HEK293 (cell line): ENCODE data around the gene ANP32B.
A peak's percentile ranks its signal among the peaks of the same experiment; 100 is the strongest.

Experiments used
- EGR2 ChIP-seq: fragments of 450-650 bp; formaldehyde crosslinking; IDR thresholded peaks from 2 replicates; pipeline ENCODE4 v1.5.1; 2016; ENCODE audit warnings: low read depth, missing biosample characterization, missing genetic modification characterization
- GLI2 ChIP-seq: fragments of 450-650 bp; formaldehyde crosslinking; IDR thresholded peaks from 2 replicates; pipeline ENCODE4; 2017; ENCODE audit warnings: missing biosample characterization, missing genetic modification characterization, low read depth, borderline replicate concordance
- GLI4 ChIP-seq: fragments of 450-650 bp; formaldehyde crosslinking; IDR thresholded peaks from 2 replicates; pipeline ENCODE4 v1.5.1; 2016; ENCODE audit warnings: missing biosample characterization, missing genetic modification characterization
- HOXC10 ChIP-seq: sonication (generic); formaldehyde crosslinking; IDR thresholded peaks from 2 replicates; pipeline ENCODE4 v1.8.1; 2023; ENCODE audit warnings: mild to moderate bottlenecking, missing genetic modification reagents
- KLF16 ChIP-seq: fragments of 450-650 bp; formaldehyde crosslinking; IDR thresholded peaks from 2 replicates; pipeline ENCODE4 v1.5.1; 2017; ENCODE audit warnings: missing biosample characterization, missing genetic modification characterization
- PRDM1 ChIP-seq: fragments of 450-650 bp; formaldehyde crosslinking; IDR thresholded peaks from 2 replicates; pipeline ENCODE4; 2016; ENCODE audit warnings: missing biosample characterization, missing genetic modification characterization
- SETDB1 ChIP-seq: IDR thresholded peaks from one replicate; pipeline ENCODE4 v1.6.1; 2017; ENCODE audit warnings: mild to moderate bottlenecking, low read length, moderate library complexity, mixed read lengths; ENCODE audit not compliant: insufficient read length
- SP3 ChIP-seq: fragments of 450-650 bp; formaldehyde crosslinking; IDR thresholded peaks from 2 replicates; pipeline ENCODE4 v1.5.1; 2016; ENCODE audit warnings: missing biosample characterization, missing genetic modification characterization
- ZBTB10 ChIP-seq: fragments of 450-650 bp; formaldehyde crosslinking; IDR thresholded peaks from 2 replicates; pipeline ENCODE4 v1.5.1; 2016; ENCODE audit warnings: missing biosample characterization, missing genetic modification characterization
- ZBTB20 ChIP-seq: fragments of 450-650 bp; formaldehyde crosslinking; IDR thresholded peaks from 2 replicates; pipeline ENCODE4 v1.5.1; 2016; ENCODE audit warnings: missing biosample characterization, missing genetic modification characterization
- ZBTB21 ChIP-seq: fragments of 450-650 bp; formaldehyde crosslinking; IDR thresholded peaks from 2 replicates; pipeline ENCODE4 v1.5.1; 2017; ENCODE audit warnings: missing biosample characterization, missing genetic modification characterization
- ZBTB26 ChIP-seq: fragments of 450-650 bp; formaldehyde crosslinking; optimal IDR thresholded peaks from 2 replicates; pipeline ENCODE3; 2016; ENCODE audit warnings: missing biosample characterization, mild to moderate bottlenecking, missing genetic modification characterization
- ZBTB6 ChIP-seq: fragments of 450-650 bp; formaldehyde crosslinking; IDR thresholded peaks from 2 replicates; pipeline ENCODE4 v1.5.1; 2017; ENCODE audit warnings: missing biosample characterization, missing genetic modification characterization
- ZFP37 ChIP-seq: fragments of 450-650 bp; formaldehyde crosslinking; IDR thresholded peaks from 2 replicates; pipeline ENCODE4 v1.5.1; 2016; ENCODE audit warnings: missing biosample characterization, missing genetic modification characterization
- ZFP69B ChIP-seq: fragments of 450-650 bp; formaldehyde crosslinking; IDR thresholded peaks from 2 replicates; pipeline ENCODE4 v1.5.1; 2016; ENCODE audit warnings: missing biosample characterization, missing genetic modification characterization
- ZNF114 ChIP-seq: fragments of 450-650 bp; formaldehyde crosslinking; IDR thresholded peaks from 2 replicates; pipeline ENCODE4 v1.5.0; 2017; ENCODE audit warnings: missing biosample characterization, missing genetic modification characterization
- ZNF175 ChIP-seq: fragments of 450-650 bp; formaldehyde crosslinking; IDR thresholded peaks from 2 replicates; pipeline ENCODE4 v1.5.1; 2016; ENCODE audit warnings: missing biosample characterization, missing genetic modification characterization
- ZNF184 ChIP-seq: fragments of 450-650 bp; IDR thresholded peaks from 2 replicates; pipeline ENCODE4 v1.5.1; 2018; ENCODE audit warnings: missing biosample characterization, mild to moderate bottlenecking, missing genetic modification characterization
- ZNF23 ChIP-seq: fragments of 450-650 bp; formaldehyde crosslinking; IDR thresholded peaks from 2 replicates; pipeline ENCODE4 v1.5.1; 2016; ENCODE audit warnings: missing biosample characterization, missing genetic modification characterization, borderline replicate concordance
- ZNF239 ChIP-seq: fragments of 450-650 bp; formaldehyde crosslinking; IDR thresholded peaks from 2 replicates; pipeline ENCODE4 v1.5.1; 2016; ENCODE audit warnings: missing biosample characterization, missing genetic modification characterization
- ZNF26 ChIP-seq: fragments of 450-650 bp; formaldehyde crosslinking; IDR thresholded peaks from 2 replicates; pipeline ENCODE4 v1.5.1; 2016; ENCODE audit warnings: missing biosample characterization, missing genetic modification characterization
- ZNF266 ChIP-seq: fragments of 450-650 bp; formaldehyde crosslinking; IDR thresholded peaks from 2 replicates; pipeline ENCODE4 v1.5.1; 2016; ENCODE audit warnings: missing biosample characterization, missing genetic modification characterization, low read depth
- ZNF37A ChIP-seq: fragments of 450-650 bp; IDR thresholded peaks from 2 replicates; pipeline ENCODE4 v1.5.1; 2018; ENCODE audit warnings: missing biosample characterization, missing genetic modification characterization
- ZNF404 ChIP-seq: fragments of 450-650 bp; formaldehyde crosslinking; IDR thresholded peaks from 2 replicates; pipeline ENCODE4 v1.5.1; 2017; ENCODE audit warnings: missing biosample characterization, missing genetic modification characterization
- ZNF433 ChIP-seq: fragments of 450-650 bp; formaldehyde crosslinking; IDR thresholded peaks from 2 replicates; pipeline ENCODE4 v1.5.1; 2016; ENCODE audit warnings: missing biosample characterization, missing genetic modification characterization, low read depth
- ZNF449 ChIP-seq: fragments of 450-650 bp; formaldehyde crosslinking; IDR thresholded peaks from 2 replicates; pipeline ENCODE4 v1.5.1; 2017; ENCODE audit warnings: missing biosample characterization, mild to moderate bottlenecking, missing genetic modification characterization, moderate library complexity
- ZNF501 ChIP-seq: fragments of 450-650 bp; formaldehyde crosslinking; IDR thresholded peaks from 2 replicates; pipeline ENCODE4 v1.5.1; 2016; ENCODE audit warnings: missing biosample characterization, missing genetic modification characterization
- ZNF585B ChIP-seq: fragments of 450-650 bp; formaldehyde crosslinking; IDR thresholded peaks from 2 replicates; pipeline ENCODE4 v1.5.1; 2016; ENCODE audit warnings: missing biosample characterization, missing genetic modification characterization
- ZNF645 ChIP-seq: fragments of 450-650 bp; formaldehyde crosslinking; IDR thresholded peaks from 2 replicates; pipeline ENCODE4; 2016; ENCODE audit warnings: missing biosample characterization, missing genetic modification characterization
- ZNF747 ChIP-seq: fragments of 450-650 bp; formaldehyde crosslinking; IDR thresholded peaks from 2 replicates; pipeline ENCODE4 v1.5.1; 2016; ENCODE audit warnings: missing biosample characterization, missing genetic modification characterization
- ZNF776 ChIP-seq: fragments of 450-650 bp; formaldehyde crosslinking; IDR thresholded peaks from 2 replicates; pipeline ENCODE4 v1.5.0; 2017; ENCODE audit warnings: missing biosample characterization, missing genetic modification characterization, borderline replicate concordance
- ZNF837 ChIP-seq: fragments of 450-650 bp; formaldehyde crosslinking; IDR thresholded peaks from 2 replicates; pipeline ENCODE4 v1.5.1; 2016; ENCODE audit warnings: missing biosample characterization, missing genetic modification characterization

ANP32B gene

GRCh38 chr9:97982683-97983588 lies at the start of gene ANP32B (continued):
- TF ChIP-seq ZNF26 (tag by site-specific recombination): no peak
- no peak for TF ChIP-seq ZNF776 (tag by site-specific recombination)
- TF ChIP-seq ZBTB10 (tag by site-specific recombination): peak; percentile 71
- no peak for TF ChIP-seq ZBTB21 (tag by site-specific recombination)
- TF ChIP-seq ZNF837 (tag by site-specific recombination): no peak
- TF ChIP-seq ZNF747: no peak
- no peak for TF ChIP-seq ZNF449 (tag by site-specific recombination)
- no peak for TF ChIP-seq ZNF585B (tag by site-specific recombination)
- TF ChIP-seq ZNF404 (tag by site-specific recombination): no peak
- TF ChIP-seq SP3 (tag by site-specific recombination): peak; percentile 52; the same call in 1 of the 2 replicates
- 0 out of 2 replicates have a peak, but pooled peaks have one; percentile 44 for TF ChIP-seq ZFP69B (tag by site-specific recombination)
- TF ChIP-seq GLI4: no peak
- no peak for TF ChIP-seq ZNF175 (tag by site-specific recombination)
- TF ChIP-seq ZBTB26 (tag by site-specific recombination): peak; percentile 74
- peak; percentile 82 for TF ChIP-seq ZNF501 (tag by site-specific recombination)
- no peak for TF ChIP-seq ZFP37 (tag by site-specific recombination)
- TF ChIP-seq ZBTB6 (tag by site-specific recombination): no peak
- no peak for TF ChIP-seq ZNF23 (tag by site-specific recombination)
- no peak for TF ChIP-seq ZNF37A (tag by site-specific recombination)
- no peak for TF ChIP-seq ZNF266 (tag by site-specific recombination)
- peak; percentile 64; the same call in 1 of the 2 replicates for TF ChIP-seq ZBTB20 (tag by site-specific recombination)
- TF ChIP-seq KLF16 (tag by site-specific recombination): peak; percentile 70
- no peak for TF ChIP-seq ZNF114 (tag by site-specific recombination)
- no peak for TF ChIP-seq ZNF433
- no peak for TF ChIP-seq PRDM1 (tag by site-specific recombination)
- no peak for TF ChIP-seq ZNF184
- no peak for TF ChIP-seq HOXC10
- no peak for TF ChIP-seq SETDB1
- TF ChIP-seq GLI2 (tag by site-specific recombination): no peak
- no peak for TF ChIP-seq ZNF239 (tag by site-specific recombination)
- no peak for TF ChIP-seq ZNF645 (tag by site-specific recombination)
- peak; percentile 67 for TF ChIP-seq EGR2 (tag by site-specific recombination)
